ENCODE measurements around the gene LIPF.
A peak's percentile ranks its signal among the peaks of the same experiment; 100 is the strongest.
"Not testable (repeated sequence)": the region's sequence is repeated elsewhere in the genome, so short reads cannot be mapped to it uniquely, and the experiment has no call there.

Gene LIPF

GRCh38 chr10:88664142-88664541 lies at the start of gene LIPF:
Gene LIPF (plus strand): TSS chr10:88664442. CDS start chr10:88667298, 2,856 bp downstream.
- no peak for DNase-seq

- DNase-seq: no peak
Measured at GRCh38 chr10:88616250-88616977, 47.8 kb upstream of the LIPF start.

GRCh38 chr10:88617772-88618300 lies 46.4 kb upstream of the LIPF start:
- no peak for DNase-seq

- no peak for DNase-seq
Measured at GRCh38 chr10:88618496-88618895, 45.7 kb upstream of the LIPF start.

- DNase-seq: no peak
Measured at GRCh38 chr10:88620441-88620840, 43.8 kb upstream of the LIPF start.

GRCh38 chr10:88623835-88624234 lies 40.4 kb upstream of the LIPF start:
- DNase-seq: no peak

GRCh38 chr10:88624840-88625239 lies 39.4 kb upstream of the LIPF start:
- DNase-seq: no peak

- no peak for DNase-seq
Measured at GRCh38 chr10:88640186-88640585, 24.1 kb upstream of the LIPF start.

GRCh38 chr10:88642209-88642608 lies 22.0 kb upstream of the LIPF start:
- DNase-seq: no peak

GRCh38 chr10:88642963-88643362 lies 21.3 kb upstream of the LIPF start:
- DNase-seq: peak; percentile 34

GRCh38 chr10:88647061-88647615 lies 17.1 kb upstream of the LIPF start:
- DNase-seq: no peak

- peak; percentile 92 for DNase-seq
Measured at GRCh38 chr10:88651101-88651551, 13.1 kb upstream of the LIPF start.

- peak; percentile 49 for DNase-seq
Measured at GRCh38 chr10:88652616-88653015, 11.6 kb upstream of the LIPF start.

- peak; percentile 72 for DNase-seq
Measured at GRCh38 chr10:88657901-88658300, 6.3 kb upstream of the LIPF start.

- DNase-seq: peak; percentile 23
Measured at GRCh38 chr10:88659725-88660597, 4.3 kb upstream of the LIPF start.

- DNase-seq: no peak
Measured at GRCh38 chr10:88660598-88660884, 3.7 kb upstream of the LIPF start.

GRCh38 chr10:88661018-88661417 lies 3.2 kb upstream of the LIPF start:
- peak; percentile 34 for DNase-seq

GRCh38 chr10:88661577-88661976 lies 2.7 kb upstream of the LIPF start:
- no peak for DNase-seq

GRCh38 chr10:88663153-88663552 lies 1.1 kb upstream of the LIPF start:
- not testable (repeated sequence) for DNase-seq

- DNase-seq: no peak
Measured at GRCh38 chr10:88668465-88668864, 4.2 kb downstream of the LIPF start.

- DNase-seq: no peak
Measured at GRCh38 chr10:88670497-88670896, 6.3 kb downstream of the LIPF start.

GRCh38 chr10:88672041-88672440 lies 7.8 kb downstream of the LIPF start:
- no peak for DNase-seq

GRCh38 chr10:88676283-88677060 lies 12.2 kb downstream of the LIPF start:
- no peak for DNase-seq
